ENCODE data around the gene SLC22A13. TPM values are rescaled to one million over a fixed set of nuclear protein-coding genes. Genes with fewer than 3 reads are reported as not detected.

Gene SLC22A13
- total RNA-seq, 2 donors from 2014 or later = 0.52 TPM; not detected in 1

- no peaks in the 10 kb centered on the region for H3K4me1 ChIP-seq
- 94 to 95% methylated on average over 4 of the region's 4 CpGs for WGBS, 2 donors
- intact Hi-C loops (cut with DNase I) = no loop called here
- ATAC-seq (no peak), DNase-seq (no peak)
- H3K36me3 ChIP-seq (replicated peaks in 1 of 2; ENCODE audit: insufficient read depth in 1 of 2, low read depth in 2 of 2) = peaks cover 0 to 2% of the 10 kb centered on the region in 2 donors
- TF ChIP-seq POLR2A (IDR thresholded peaks at IDR 0.05) = no peak
- TF ChIP-seq CTCF (IDR thresholded peaks at IDR 0.05) = no peak
- H3K27me3 ChIP-seq = no peaks in the 10 kb centered on the region
- H3K4me3 ChIP-seq = no peak overlapping the region
- no peaks in the 10 kb centered on the region for H3K9me3 ChIP-seq
- no peak overlapping the region for H3K27ac ChIP-seq
Measured at GRCh38 chr3:38224357-38224756, 41.3 kb upstream of the SLC22A13 start.

GRCh38 chr3:38226273-38226672 lies 39.3 kb upstream of the SLC22A13 start:
- Histone ChIP-seq H3K27me3 (no peaks in the 10 kb centered on the region), H3K9me3 (no peaks in the 10 kb centered on the region), H3K4me1 (no peaks in the 10 kb centered on the region), H3K27ac (no peak overlapping the region), H3K4me3 (no peak overlapping the region), H3K36me3 (replicated peaks in 1 of 2; ENCODE audit: insufficient read depth in 1 of 2, low read depth in 2 of 2) (peaks cover 0 to 3% of the 10 kb centered on the region in 2 donors)
- WGBS, 2 donors = 90 to 95% methylated on average over 2 of the region's 2 CpGs
- ATAC-seq (no peak), DNase-seq (no peak)
- intact Hi-C loops (cut with DNase I) = no loop called here
- TF ChIP-seq CTCF (IDR thresholded peaks at IDR 0.05) = no peak
- TF ChIP-seq POLR2A (IDR thresholded peaks at IDR 0.05) = no peak

GRCh38 chr3:38227989-38228388 lies 37.6 kb upstream of the SLC22A13 start:
- Histone ChIP-seq H3K4me3 (no peak overlapping the region), H3K9me3 (no peaks in the 10 kb centered on the region), H3K4me1 (no peaks in the 10 kb centered on the region), H3K27me3 (no peaks in the 10 kb centered on the region), H3K27ac (no peak overlapping the region), H3K36me3 (replicated peaks in 1 of 2; ENCODE audit: insufficient read depth in 1 of 2, low read depth in 2 of 2) (peaks cover 0 to 3% of the 10 kb centered on the region in 2 donors)
- WGBS, 2 donors = 68 to 96% methylated on average over 2 of the region's 2 CpGs
- intact Hi-C loops (cut with DNase I) = no loop called here
- TF ChIP-seq POLR2A (IDR thresholded peaks at IDR 0.05) (no peak), CTCF (IDR thresholded peaks at IDR 0.05) (no peak)
- DNase-seq = no peak
- ATAC-seq = no peak

- no peak overlapping the region for H3K27ac ChIP-seq
- H3K27me3 ChIP-seq = no peaks in the 10 kb centered on the region
- DNase-seq (no peak), ATAC-seq (no peak)
- WGBS, 2 donors = 75 to 95% methylated on average over 1 of the region's 1 CpG
- no peaks in the 10 kb centered on the region for H3K4me1 ChIP-seq
- H3K36me3 ChIP-seq (replicated peaks in 1 of 2; ENCODE audit: insufficient read depth in 1 of 2, low read depth in 2 of 2) = peaks cover 0 to 2% of the 10 kb centered on the region in 2 donors
- no peak overlapping the region for H3K4me3 ChIP-seq
- TF ChIP-seq POLR2A (IDR thresholded peaks at IDR 0.05) = no peak
- H3K9me3 ChIP-seq = no peaks in the 10 kb centered on the region
- intact Hi-C loops (cut with DNase I) = no loop called here
Measured at GRCh38 chr3:38229036-38229435, 36.6 kb upstream of the SLC22A13 start.

- ATAC-seq (no peak), DNase-seq (no peak)
- Histone ChIP-seq H3K4me3 (no peak overlapping the region), H3K9me3 (no peaks in the 10 kb centered on the region), H3K27ac (no peak overlapping the region), H3K27me3 (no peaks in the 10 kb centered on the region), H3K36me3 (replicated peaks in 1 of 2; ENCODE audit: insufficient read depth in 1 of 2, low read depth in 2 of 2) (peaks cover 2 to 10% of the 10 kb centered on the region in 2 donors), H3K4me1 (no peaks in the 10 kb centered on the region)
- WGBS, 2 donors = 74 to 81% methylated on average over 2 of the region's 2 CpGs
- no peak for TF ChIP-seq CTCF (IDR thresholded peaks at IDR 0.05)
- intact Hi-C loops (cut with DNase I) = no loop called here
Measured at GRCh38 chr3:38232701-38233100, 32.9 kb upstream of the SLC22A13 start.

Measured in body of pancreas (tissue), 4 donors.